Lower lobe of right lung (tissue), 2 donors: ENCODE measurements around the gene PHF21B. TPM values are rescaled to one million over a fixed set of nuclear protein-coding genes. Genes with fewer than 3 reads are reported as not detected.

Source experiments
- ATAC-seq, 2 donors: fragments of 200-7000 bp; cut with Tn5 transposase; one replicate each; pipeline ENCODE4 v1.9.1; 2020 to 2022; ENCODE audit warnings: mild to moderate bottlenecking in 2 of 2, moderate library complexity in 2 of 2
- DNase-seq: peaks from one replicate; pipeline ENCODE4 v3.0.0-alpha.2; 2020
- H3K27ac ChIP-seq: fragments of 200-600 bp; one replicate; pipeline ENCODE4 v1.8.0; 2022
- H3K27me3 ChIP-seq: fragments of 200-600 bp; one replicate; pipeline ENCODE4 v1.8.0; 2022; ENCODE audit warnings: low read depth
- H3K36me3 ChIP-seq: fragments of 200-600 bp; one replicate; pipeline ENCODE4 v1.8.0; 2022; ENCODE audit warnings: mild to moderate bottlenecking
- H3K4me1 ChIP-seq: fragments of 200-600 bp; one replicate; pipeline ENCODE4 v1.8.0; 2022
- H3K4me3 ChIP-seq: fragments of 200-600 bp; one replicate; pipeline ENCODE4 v1.8.0; 2022; ENCODE audit warnings: mild to moderate bottlenecking
- H3K9me3 ChIP-seq: fragments of 200-600 bp; one replicate; pipeline ENCODE4 v1.8.0; 2022
- CTCF ChIP-seq: fragments of 200-600 bp; IDR thresholded peaks from one replicate; pipeline ENCODE4 v1.8.0; 2022; ENCODE audit warnings: antibody characterized with exemption, mild to moderate bottlenecking
- intact Hi-C: fragments of 100-400 bp; cut with DNase I; formaldehyde crosslinking; loops from one replicate; pipeline ENCODE4 v1.11.0; 2022
- total RNA-seq: library from RNA; stranded (reverse); fragmentation: NEBNext Ultra II Directional; extraction: Animal tissue kit (Norgen Biotek cat#: 25700); gene quantifications from one replicate; pipeline ENCODE4 v1.2.1, GENCODE V29; 2021
- donor health status: DM: no; HTN: yes; CAD: no; lungs with severe emphysema.

The PHF21B gene
- total RNA-seq, 1 donor from 2014 or later, result not detected

GRCh38 chr22:44952863-44953746 lies 56.7 kb downstream of the PHF21B start:
- Histone ChIP-seq H3K9me3 (no peaks in the 10 kb centered on the region), H3K27me3 (peaks cover 12% of the 10 kb centered on the region), H3K27ac (no peak overlapping the region), H3K36me3 (no peaks in the 10 kb centered on the region), H3K4me3 (no peak overlapping the region), H3K4me1 (no peaks in the 10 kb centered on the region)
- intact Hi-C loops, result no loop called here
- TF ChIP-seq CTCF, result no peak
- ATAC-seq (no peak), DNase-seq (no peak)

DNA sequence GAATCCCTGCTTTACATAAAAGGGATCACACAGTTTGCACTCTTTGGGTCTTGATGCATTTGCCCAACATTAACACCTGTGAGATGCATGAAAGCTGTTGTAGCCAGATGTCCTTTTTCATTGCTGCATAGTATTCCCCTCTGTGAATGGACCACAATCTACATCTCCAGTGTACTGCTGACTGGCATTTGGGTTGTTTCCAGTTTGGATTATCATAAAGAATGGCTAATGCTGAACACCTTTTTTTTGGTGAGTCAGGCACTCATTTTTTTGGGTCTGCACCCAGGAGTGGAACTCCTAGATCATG lies 58.3 kb downstream of the PHF21B start:
- Histone ChIP-seq H3K27me3 (peaks cover 7% of the 10 kb centered on the region), H3K27ac (no peak overlapping the region), H3K4me1 (no peaks in the 10 kb centered on the region), H3K36me3 (no peaks in the 10 kb centered on the region), H3K9me3 (no peaks in the 10 kb centered on the region), H3K4me3 (no peak overlapping the region)
- no peak for TF ChIP-seq CTCF
- ATAC-seq (no peak), DNase-seq (no peak)
- intact Hi-C loops, result no loop called here

DNA sequence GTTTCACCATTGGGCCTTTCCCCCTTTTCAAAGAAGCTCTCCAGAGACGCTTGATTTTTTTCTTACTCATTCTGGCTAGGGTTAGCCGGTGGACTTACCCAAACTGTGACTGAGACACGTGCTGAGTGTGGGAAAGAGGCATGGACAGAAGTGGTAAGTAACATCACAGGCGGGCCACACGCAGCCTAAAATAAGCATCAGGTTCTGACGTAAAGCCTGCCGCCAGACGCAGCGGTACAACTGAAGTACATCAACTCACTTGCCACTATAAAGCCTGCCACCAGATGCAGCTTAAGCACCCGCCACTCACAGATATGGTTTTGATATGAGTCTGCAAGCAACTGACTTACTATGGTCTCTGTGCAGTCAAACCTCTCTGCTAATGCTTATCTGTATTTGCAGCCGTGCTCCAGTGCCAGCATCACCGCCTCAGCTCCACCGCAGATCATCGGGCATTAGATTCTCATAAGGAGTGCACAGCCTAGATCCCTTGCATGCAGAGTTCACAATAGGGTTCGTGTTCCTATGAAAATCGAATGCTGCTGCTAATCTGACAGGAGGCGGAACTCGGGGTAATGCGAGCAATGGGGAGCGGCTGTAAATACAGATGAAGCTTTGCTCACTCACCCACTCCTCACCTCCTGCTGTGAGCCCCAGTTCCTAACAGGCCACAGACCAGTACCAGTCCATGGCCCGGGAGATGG lies 58.8 kb downstream of the PHF21B start:
- no peaks in the 10 kb centered on the region for H3K9me3 ChIP-seq
- H3K36me3 ChIP-seq, result no peaks in the 10 kb centered on the region
- TF ChIP-seq CTCF, result no peak
- ATAC-seq (no peak), DNase-seq (no peak)
- peaks cover 7% of the 10 kb centered on the region for H3K27me3 ChIP-seq
- intact Hi-C loops, result no loop called here
- no peak overlapping the region for H3K4me3 ChIP-seq
- no peak overlapping the region for H3K27ac ChIP-seq
- no peaks in the 10 kb centered on the region for H3K4me1 ChIP-seq

- H3K27me3 ChIP-seq, result peaks cover 14% of the 10 kb centered on the region
- no peak overlapping the region for H3K27ac ChIP-seq
- no peaks in the 10 kb centered on the region for H3K9me3 ChIP-seq
- H3K36me3 ChIP-seq, result no peaks in the 10 kb centered on the region
- no peak for ATAC-seq
- no peak for DNase-seq
- no peaks in the 10 kb centered on the region for H3K4me1 ChIP-seq
- TF ChIP-seq CTCF, result no peak
- no peak overlapping the region for H3K4me3 ChIP-seq
- intact Hi-C loops, result no loop called here
Observed at GRCh38 chr22:44947846-44948245, 62.0 kb downstream of the PHF21B start.

- TF ChIP-seq CTCF, result no peak
- Histone ChIP-seq H3K27me3 (peaks cover 14% of the 10 kb centered on the region), H3K36me3 (no peaks in the 10 kb centered on the region), H3K4me3 (no peak overlapping the region), H3K27ac (no peak overlapping the region), H3K9me3 (no peaks in the 10 kb centered on the region), H3K4me1 (no peaks in the 10 kb centered on the region)
- ATAC-seq (no peak), DNase-seq (no peak)
- intact Hi-C loops, result no loop called here
Observed at GRCh38 chr22:44947049-44947448, 62.8 kb downstream of the PHF21B start.
